Measurements from ENCODE around the gene TFPI2. TPM values are rescaled to one million over a fixed set of nuclear protein-coding genes. Genes with fewer than 3 reads are reported as not detected.

TFPI2 gene
- polyA plus RNA-seq, 2 donors = 0.38 to 0.39 TPM

DNA sequence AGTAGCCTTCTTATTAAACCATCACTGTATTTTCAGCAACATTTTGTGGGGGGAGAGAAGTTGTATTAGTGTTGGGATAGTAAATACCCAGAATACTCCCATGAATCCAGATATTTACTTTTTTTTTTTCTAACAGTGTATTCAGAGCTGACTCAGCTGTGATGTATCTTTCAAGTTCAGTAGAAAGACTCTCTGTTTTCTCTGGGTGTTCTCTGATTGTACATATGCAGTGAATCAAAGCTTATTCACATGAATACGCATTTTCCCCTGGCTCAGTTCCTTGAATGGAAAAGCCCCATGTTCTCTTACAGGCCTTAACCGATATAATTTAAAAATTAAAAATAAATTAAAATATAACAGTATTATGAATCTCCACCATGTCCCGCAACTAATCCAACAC is 1.3 kb downstream of the TFPI2 start:
- H3K4me3 ChIP-seq (ENCODE audit: low read depth in 1 of 2, low read length in 2 of 2) = no peak overlapping the region

DNA sequence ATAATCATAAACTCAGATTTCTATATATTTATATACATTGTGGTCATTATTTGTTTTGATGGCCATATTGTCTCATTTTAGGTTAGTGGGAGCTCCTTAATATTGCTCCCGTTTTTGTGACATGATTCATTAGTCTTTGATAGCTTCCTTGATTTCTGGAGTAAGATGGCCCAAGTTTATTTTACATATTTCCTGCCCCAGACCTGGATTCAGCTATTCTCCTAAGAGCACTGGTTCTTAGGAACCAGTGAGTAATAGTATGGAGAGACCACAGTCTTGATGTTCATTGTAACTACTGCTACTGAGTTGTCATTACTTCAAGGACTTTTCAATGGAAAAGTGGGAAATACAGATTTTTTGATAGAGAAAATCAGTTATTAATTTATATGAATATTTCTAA is 6.0 kb downstream of the TFPI2 start:
- Histone ChIP-seq H3K4me1 (ENCODE audit: control insufficient read depth in 2 of 2, insufficient read depth in 2 of 2, low read length in 1 of 2) (no peaks in the 10 kb centered on the region), H3K36me3 (ENCODE audit: control insufficient read depth in 2 of 2, insufficient read depth in 2 of 2, low read length in 1 of 2) (no peaks in the 10 kb centered on the region), H3K9me3 (ENCODE audit: control insufficient read depth in 2 of 2, insufficient read depth in 1 of 2, low read depth in 1 of 2, low read length in 1 of 2) (no peaks in the 10 kb centered on the region), H3K27ac (ENCODE audit: low read depth in 2 of 2, low read length in 1 of 2) (no peak overlapping the region), H3K4me3 (ENCODE audit: low read depth in 1 of 2, low read length in 2 of 2) (no peak overlapping the region), H3K27me3 (ENCODE audit: control insufficient read depth in 1 of 2, insufficient read depth in 2 of 2, low read length in 2 of 2) (no peaks in the 10 kb centered on the region)
- WGBS, 2 donors = 65 to 71% methylated on average over 1 of the region's 1 CpG

More for the DNA sequence above, 1.3 kb downstream of the TFPI2 start:
- no peaks in the 10 kb centered on the region for H3K27me3 ChIP-seq (ENCODE audit: control insufficient read depth in 1 of 2, insufficient read depth in 2 of 2, low read length in 2 of 2)
- H3K27ac ChIP-seq (ENCODE audit: low read depth in 2 of 2, low read length in 1 of 2) = no peak overlapping the region
- no peaks in the 10 kb centered on the region for H3K4me1 ChIP-seq (ENCODE audit: control insufficient read depth in 2 of 2, insufficient read depth in 2 of 2, low read length in 1 of 2)
- no peaks in the 10 kb centered on the region for H3K36me3 ChIP-seq (ENCODE audit: control insufficient read depth in 2 of 2, insufficient read depth in 2 of 2, low read length in 1 of 2)
- 85 to 91% methylated on average over 3 of the region's 3 CpGs for WGBS, 2 donors
- no peaks in the 10 kb centered on the region for H3K9me3 ChIP-seq (ENCODE audit: control insufficient read depth in 2 of 2, insufficient read depth in 1 of 2, low read depth in 1 of 2, low read length in 1 of 2)

DNA sequence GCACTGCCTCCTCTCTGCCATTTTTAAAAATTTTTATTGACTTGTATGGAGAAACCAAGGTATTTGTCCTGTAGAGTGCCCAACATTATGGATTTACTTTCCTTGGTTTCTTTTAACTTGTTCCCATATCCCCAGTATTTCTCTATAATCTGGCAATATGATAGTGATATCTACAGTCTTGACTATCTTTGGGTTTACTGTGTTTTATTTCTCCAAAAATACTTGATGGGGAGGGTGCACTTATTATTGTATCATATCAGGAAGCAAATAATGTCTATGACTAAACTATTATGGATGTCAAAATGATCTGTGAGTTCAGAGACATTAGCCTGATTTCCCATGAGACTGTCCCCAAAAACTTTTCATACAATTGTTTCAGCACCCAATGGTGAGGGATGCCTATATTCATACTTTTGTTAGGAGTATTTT is 6.6 kb downstream of the TFPI2 start:
- Histone ChIP-seq H3K4me1 (ENCODE audit: control insufficient read depth in 2 of 2, insufficient read depth in 2 of 2, low read length in 1 of 2) (no peaks in the 10 kb centered on the region), H3K4me3 (ENCODE audit: low read depth in 1 of 2, low read length in 2 of 2) (no peak overlapping the region), H3K36me3 (ENCODE audit: control insufficient read depth in 2 of 2, insufficient read depth in 2 of 2, low read length in 1 of 2) (no peaks in the 10 kb centered on the region), H3K9me3 (ENCODE audit: control insufficient read depth in 2 of 2, insufficient read depth in 1 of 2, low read depth in 1 of 2, low read length in 1 of 2) (no peaks in the 10 kb centered on the region), H3K27me3 (ENCODE audit: control insufficient read depth in 1 of 2, insufficient read depth in 2 of 2, low read length in 2 of 2) (no peaks in the 10 kb centered on the region), H3K27ac (ENCODE audit: low read depth in 2 of 2, low read length in 1 of 2) (no peak overlapping the region)

DNA sequence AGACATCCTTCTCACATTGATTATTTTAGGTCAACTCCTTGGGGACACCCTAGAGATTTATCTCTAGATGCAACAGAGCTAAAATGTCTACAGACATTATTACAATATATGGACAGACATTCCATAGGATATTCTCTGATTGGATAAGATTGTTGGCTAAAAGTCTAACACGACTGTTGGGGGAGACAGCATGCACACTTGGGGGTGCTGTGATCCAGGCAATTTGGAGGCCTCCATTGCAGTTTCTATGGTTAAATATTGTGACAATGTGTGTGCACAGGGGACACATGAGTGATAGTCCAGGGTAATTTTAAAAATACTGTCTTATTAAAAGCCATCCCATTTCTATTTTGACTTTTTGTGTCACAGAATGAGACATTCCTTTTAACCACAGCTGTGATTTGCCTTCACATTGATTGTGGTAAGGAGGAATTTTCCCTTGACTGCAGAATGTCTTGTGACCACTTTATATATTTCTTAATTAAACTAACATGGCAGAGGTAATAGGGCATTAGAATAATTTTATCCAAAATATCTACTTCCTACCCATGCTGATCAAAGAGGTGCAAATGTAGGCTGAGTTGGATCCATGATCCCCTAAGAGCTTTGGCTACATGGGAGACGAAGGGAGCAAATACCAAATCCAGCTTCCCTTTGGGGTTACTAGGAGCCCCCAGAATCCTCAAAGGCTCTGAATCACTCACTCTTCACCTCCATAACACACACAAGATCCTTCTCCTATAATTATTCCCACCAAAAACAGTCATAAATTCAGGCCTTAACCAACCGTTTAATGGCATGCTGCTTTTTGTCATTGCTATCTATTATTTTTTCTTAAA is 7.3 kb downstream of the TFPI2 start:
- 78 to 84% methylated on average over 3 of the region's 3 CpGs for WGBS, 2 donors
- Histone ChIP-seq H3K4me1 (ENCODE audit: control insufficient read depth in 2 of 2, insufficient read depth in 2 of 2, low read length in 1 of 2) (no peaks in the 10 kb centered on the region), H3K4me3 (ENCODE audit: low read depth in 1 of 2, low read length in 2 of 2) (no peak overlapping the region), H3K9me3 (ENCODE audit: control insufficient read depth in 2 of 2, insufficient read depth in 1 of 2, low read depth in 1 of 2, low read length in 1 of 2) (no peaks in the 10 kb centered on the region), H3K27ac (ENCODE audit: low read depth in 2 of 2, low read length in 1 of 2) (no peak overlapping the region), H3K27me3 (ENCODE audit: control insufficient read depth in 1 of 2, insufficient read depth in 2 of 2, low read length in 2 of 2) (no peaks in the 10 kb centered on the region), H3K36me3 (ENCODE audit: control insufficient read depth in 2 of 2, insufficient read depth in 2 of 2, low read length in 1 of 2) (no peaks in the 10 kb centered on the region)

DNA sequence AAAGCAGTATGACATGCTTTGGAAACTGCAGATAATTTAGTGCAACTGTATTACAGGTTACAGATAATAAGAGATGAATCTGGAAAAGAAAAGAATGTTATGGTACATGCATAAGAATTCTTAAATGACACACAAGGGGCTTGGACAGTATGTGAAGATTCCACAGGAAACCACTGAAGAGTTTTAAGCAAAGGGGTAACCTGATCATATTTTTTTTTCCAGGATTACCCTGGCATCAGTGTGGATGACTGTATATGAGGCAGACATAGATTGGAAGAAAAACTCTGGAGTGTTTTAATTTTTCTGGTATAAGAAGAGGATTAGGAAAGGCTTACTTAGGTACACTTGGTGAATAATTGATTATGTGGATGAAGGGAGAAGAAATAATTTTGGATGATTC is 8.1 kb downstream of the TFPI2 start:
- no peaks in the 10 kb centered on the region for H3K27me3 ChIP-seq (ENCODE audit: control insufficient read depth in 1 of 2, insufficient read depth in 2 of 2, low read length in 2 of 2)
- H3K9me3 ChIP-seq (ENCODE audit: control insufficient read depth in 2 of 2, insufficient read depth in 1 of 2, low read depth in 1 of 2, low read length in 1 of 2) = no peaks in the 10 kb centered on the region
- no peaks in the 10 kb centered on the region for H3K36me3 ChIP-seq (ENCODE audit: control insufficient read depth in 2 of 2, insufficient read depth in 2 of 2, low read length in 1 of 2)
- no peaks in the 10 kb centered on the region for H3K4me1 ChIP-seq (ENCODE audit: control insufficient read depth in 2 of 2, insufficient read depth in 2 of 2, low read length in 1 of 2)
- H3K27ac ChIP-seq (ENCODE audit: low read depth in 2 of 2, low read length in 1 of 2) = no peak overlapping the region
- no peak overlapping the region for H3K4me3 ChIP-seq (ENCODE audit: low read depth in 1 of 2, low read length in 2 of 2)

DNA sequence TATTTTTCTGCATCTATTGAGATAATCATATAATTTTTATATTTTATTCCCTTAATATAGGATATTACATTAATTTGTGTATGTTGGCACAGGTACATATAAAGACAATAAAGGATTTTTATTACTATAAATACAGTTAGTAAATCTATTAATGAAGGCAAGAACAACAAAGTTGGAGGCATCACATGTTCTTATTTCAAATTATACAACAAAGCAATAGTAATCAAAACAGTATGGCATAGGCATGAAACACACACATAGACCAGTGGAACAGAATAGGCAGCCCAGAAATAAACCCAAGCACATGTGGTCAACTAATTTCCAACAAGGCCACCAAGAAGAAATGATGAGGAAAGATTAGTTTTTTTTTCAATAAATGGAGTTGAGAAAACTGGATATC is 11.2 kb downstream of the TFPI2 start:
- Histone ChIP-seq H3K36me3 (ENCODE audit: control insufficient read depth in 2 of 2, insufficient read depth in 2 of 2, low read length in 1 of 2) (no peaks in the 10 kb centered on the region), H3K27ac (ENCODE audit: low read depth in 2 of 2, low read length in 1 of 2) (no peak overlapping the region), H3K4me3 (ENCODE audit: low read depth in 1 of 2, low read length in 2 of 2) (no peak overlapping the region), H3K9me3 (ENCODE audit: control insufficient read depth in 2 of 2, insufficient read depth in 1 of 2, low read depth in 1 of 2, low read length in 1 of 2) (no peaks in the 10 kb centered on the region), H3K4me1 (ENCODE audit: control insufficient read depth in 2 of 2, insufficient read depth in 2 of 2, low read length in 1 of 2) (no peaks in the 10 kb centered on the region), H3K27me3 (ENCODE audit: control insufficient read depth in 1 of 2, insufficient read depth in 2 of 2, low read length in 2 of 2) (no peaks in the 10 kb centered on the region)

DNA sequence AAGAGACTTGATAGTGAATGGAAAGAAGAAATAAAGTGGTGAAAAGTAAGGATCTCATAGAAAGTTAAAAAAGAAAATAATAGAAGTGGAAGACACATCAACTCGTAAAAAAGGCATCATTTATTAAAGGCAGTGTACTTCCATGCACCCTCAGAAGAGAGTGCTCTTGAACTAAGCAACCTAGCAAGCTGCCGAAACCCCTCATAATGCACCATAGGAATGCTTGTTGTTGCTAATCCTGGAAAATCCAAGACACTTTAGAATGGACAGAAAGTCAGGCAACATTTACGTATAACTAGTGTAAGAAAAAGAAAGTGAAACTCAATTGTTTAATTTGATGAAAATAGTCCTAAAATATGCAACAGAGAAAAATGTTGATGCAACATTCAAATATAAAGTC is 12.8 kb downstream of the TFPI2 start:
- Histone ChIP-seq H3K4me3 (ENCODE audit: low read depth in 1 of 2, low read length in 2 of 2) (no peak overlapping the region), H3K36me3 (ENCODE audit: control insufficient read depth in 2 of 2, insufficient read depth in 2 of 2, low read length in 1 of 2) (no peaks in the 10 kb centered on the region), H3K4me1 (ENCODE audit: control insufficient read depth in 2 of 2, insufficient read depth in 2 of 2, low read length in 1 of 2) (no peaks in the 10 kb centered on the region), H3K27me3 (ENCODE audit: control insufficient read depth in 1 of 2, insufficient read depth in 2 of 2, low read length in 2 of 2) (no peaks in the 10 kb centered on the region), H3K27ac (ENCODE audit: low read depth in 2 of 2, low read length in 1 of 2) (no peak overlapping the region), H3K9me3 (ENCODE audit: control insufficient read depth in 2 of 2, insufficient read depth in 1 of 2, low read depth in 1 of 2, low read length in 1 of 2) (no peaks in the 10 kb centered on the region)
- WGBS, 2 donors = 76 to 78% methylated on average over 3 of the region's 3 CpGs

DNA sequence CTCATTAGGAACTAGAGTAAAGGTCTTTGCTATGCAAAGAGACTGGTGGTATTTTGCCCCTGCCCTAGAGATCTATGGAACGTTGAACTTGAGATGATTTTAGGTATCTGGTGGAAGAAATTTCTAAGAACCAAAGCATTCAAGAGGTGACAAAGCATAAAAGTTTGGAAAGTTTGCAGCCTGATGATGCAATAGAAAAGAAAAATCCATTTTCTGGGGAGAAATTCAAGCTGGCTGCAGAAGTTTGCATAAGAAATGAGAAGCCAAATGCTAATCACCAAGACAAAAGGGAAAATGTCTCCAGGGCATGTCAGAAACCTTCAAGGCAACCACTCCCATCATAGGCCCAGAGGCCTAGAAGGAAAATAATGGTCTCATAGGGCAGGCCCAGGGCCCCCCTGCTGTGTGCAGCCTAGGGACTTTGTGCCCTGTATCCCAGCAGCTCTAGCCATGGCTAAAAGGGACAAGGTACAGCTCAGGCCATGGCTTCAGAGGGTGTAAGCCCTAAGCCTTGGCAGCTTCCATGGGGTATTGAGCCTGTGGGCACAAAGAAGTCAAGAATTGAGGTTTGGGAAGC is 16.5 kb downstream of the TFPI2 start:
- no peak overlapping the region for H3K27ac ChIP-seq (ENCODE audit: low read depth in 2 of 2, low read length in 1 of 2)
- H3K36me3 ChIP-seq (ENCODE audit: control insufficient read depth in 2 of 2, insufficient read depth in 2 of 2, low read length in 1 of 2) = no peaks in the 10 kb centered on the region
- no peaks in the 10 kb centered on the region for H3K9me3 ChIP-seq (ENCODE audit: control insufficient read depth in 2 of 2, insufficient read depth in 1 of 2, low read depth in 1 of 2, low read length in 1 of 2)
- no peaks in the 10 kb centered on the region for H3K4me1 ChIP-seq (ENCODE audit: control insufficient read depth in 2 of 2, insufficient read depth in 2 of 2, low read length in 1 of 2)
- no peaks in the 10 kb centered on the region for H3K27me3 ChIP-seq (ENCODE audit: control insufficient read depth in 1 of 2, insufficient read depth in 2 of 2, low read length in 2 of 2)
- no peak overlapping the region for H3K4me3 ChIP-seq (ENCODE audit: low read depth in 1 of 2, low read length in 2 of 2)
- 73 to 77% methylated on average over 1 of the region's 1 CpG for WGBS, 2 donors

DNA sequence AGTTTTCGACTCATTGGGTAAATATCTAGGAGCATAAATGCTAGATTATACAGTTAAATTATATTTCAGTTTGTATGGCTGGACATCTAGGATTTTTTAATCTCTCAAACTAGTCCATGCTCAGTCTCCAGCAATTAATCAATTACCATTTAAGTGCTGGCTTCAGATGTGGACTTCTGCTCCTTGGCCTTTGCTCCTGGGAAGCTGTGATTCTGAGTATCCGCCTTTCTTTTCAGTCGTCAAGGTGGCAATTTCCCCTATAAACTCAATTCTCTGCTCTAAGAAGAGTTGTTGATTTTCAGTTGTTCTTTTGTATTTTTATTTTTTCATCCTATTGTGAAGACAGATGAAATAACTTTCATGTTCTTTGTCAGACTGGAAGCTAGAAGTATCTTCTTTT is 23.7 kb downstream of the TFPI2 start:
- Histone ChIP-seq H3K4me1 (ENCODE audit: control insufficient read depth in 2 of 2, insufficient read depth in 2 of 2, low read length in 1 of 2) (no peaks in the 10 kb centered on the region), H3K27me3 (ENCODE audit: control insufficient read depth in 1 of 2, insufficient read depth in 2 of 2, low read length in 2 of 2) (no peaks in the 10 kb centered on the region), H3K36me3 (ENCODE audit: control insufficient read depth in 2 of 2, insufficient read depth in 2 of 2, low read length in 1 of 2) (no peaks in the 10 kb centered on the region), H3K27ac (ENCODE audit: low read depth in 2 of 2, low read length in 1 of 2) (no peak overlapping the region), H3K4me3 (ENCODE audit: low read depth in 1 of 2, low read length in 2 of 2) (no peak overlapping the region), H3K9me3 (ENCODE audit: control insufficient read depth in 2 of 2, insufficient read depth in 1 of 2, low read depth in 1 of 2, low read length in 1 of 2) (no peaks in the 10 kb centered on the region)
- 75 to 82% methylated on average over 3 of the region's 3 CpGs for WGBS, 2 donors

DNA sequence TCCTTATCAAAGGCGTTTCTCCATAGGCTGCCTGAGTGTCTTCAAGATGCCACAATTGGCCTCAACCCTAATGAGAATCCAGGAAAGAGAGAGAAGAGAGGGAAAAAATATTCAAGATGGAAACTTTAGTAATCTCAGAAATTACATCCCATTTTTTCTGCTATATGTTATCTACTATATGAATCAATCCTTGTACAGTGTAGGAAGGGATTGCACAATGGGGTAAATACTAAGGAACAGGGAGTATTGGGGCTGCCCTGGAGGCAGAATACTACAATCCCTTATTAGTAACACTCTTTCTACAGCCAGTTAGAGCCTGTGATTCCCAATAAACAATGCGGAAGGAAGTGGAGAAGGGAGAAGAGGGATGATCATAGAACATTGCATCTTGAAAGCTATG is 27.9 kb downstream of the TFPI2 start:
- 84 to 85% methylated on average over 2 of the region's 2 CpGs for WGBS, 2 donors
- H3K9me3 ChIP-seq (ENCODE audit: control insufficient read depth in 2 of 2, insufficient read depth in 1 of 2, low read depth in 1 of 2, low read length in 1 of 2) = no peaks in the 10 kb centered on the region

More for the DNA sequence above, 27.9 kb downstream of the TFPI2 start:
- no peaks in the 10 kb centered on the region for H3K27me3 ChIP-seq (ENCODE audit: control insufficient read depth in 1 of 2, insufficient read depth in 2 of 2, low read length in 2 of 2)
- H3K4me3 ChIP-seq (ENCODE audit: low read depth in 1 of 2, low read length in 2 of 2) = no peak overlapping the region
- H3K27ac ChIP-seq (ENCODE audit: low read depth in 2 of 2, low read length in 1 of 2) = no peak overlapping the region
- no peaks in the 10 kb centered on the region for H3K36me3 ChIP-seq (ENCODE audit: control insufficient read depth in 2 of 2, insufficient read depth in 2 of 2, low read length in 1 of 2)
- H3K4me1 ChIP-seq (ENCODE audit: control insufficient read depth in 2 of 2, insufficient read depth in 2 of 2, low read length in 1 of 2) = no peaks in the 10 kb centered on the region

Data from esophagus (tissue), 2 donors.